Urothelium cell line (cell line): ENCODE data around the gene PPDPF.
"Not testable (repeated sequence)": the region's sequence is repeated elsewhere in the genome, so short reads cannot be mapped to it uniquely, and the experiment has no call there.

ENCODE experiments used
- DNase-seq: peaks from one replicate; pipeline ENCODE4 v3.0.0; 2011; ENCODE audit warnings: low spot score, mixed read lengths
- FAIRE-seq: peaks from 2 replicates; lab custom pipeline; 2011; peaks lifted over from hg19 to GRCh38; lab: Jason Lieb, UNC

PPDPF gene

GRCh38 chr20:63520504-63520933 lies at the start of gene PPDPF:
Gene PPDPF, plus strand, starts transcription at chr20:63520765. Its CDS starts 544 bp downstream, at chr20:63521309.
- DNase-seq (peak; percentile 98), FAIRE-seq (peak; percentile 94)

- DNase-seq (no peak), FAIRE-seq (no peak)
Observed at GRCh38 chr20:63471002-63471716, 49.4 kb upstream of the PPDPF start.

GRCh38 chr20:63471717-63471980 lies 48.9 kb upstream of the PPDPF start:
- FAIRE-seq = no peak

DNA sequence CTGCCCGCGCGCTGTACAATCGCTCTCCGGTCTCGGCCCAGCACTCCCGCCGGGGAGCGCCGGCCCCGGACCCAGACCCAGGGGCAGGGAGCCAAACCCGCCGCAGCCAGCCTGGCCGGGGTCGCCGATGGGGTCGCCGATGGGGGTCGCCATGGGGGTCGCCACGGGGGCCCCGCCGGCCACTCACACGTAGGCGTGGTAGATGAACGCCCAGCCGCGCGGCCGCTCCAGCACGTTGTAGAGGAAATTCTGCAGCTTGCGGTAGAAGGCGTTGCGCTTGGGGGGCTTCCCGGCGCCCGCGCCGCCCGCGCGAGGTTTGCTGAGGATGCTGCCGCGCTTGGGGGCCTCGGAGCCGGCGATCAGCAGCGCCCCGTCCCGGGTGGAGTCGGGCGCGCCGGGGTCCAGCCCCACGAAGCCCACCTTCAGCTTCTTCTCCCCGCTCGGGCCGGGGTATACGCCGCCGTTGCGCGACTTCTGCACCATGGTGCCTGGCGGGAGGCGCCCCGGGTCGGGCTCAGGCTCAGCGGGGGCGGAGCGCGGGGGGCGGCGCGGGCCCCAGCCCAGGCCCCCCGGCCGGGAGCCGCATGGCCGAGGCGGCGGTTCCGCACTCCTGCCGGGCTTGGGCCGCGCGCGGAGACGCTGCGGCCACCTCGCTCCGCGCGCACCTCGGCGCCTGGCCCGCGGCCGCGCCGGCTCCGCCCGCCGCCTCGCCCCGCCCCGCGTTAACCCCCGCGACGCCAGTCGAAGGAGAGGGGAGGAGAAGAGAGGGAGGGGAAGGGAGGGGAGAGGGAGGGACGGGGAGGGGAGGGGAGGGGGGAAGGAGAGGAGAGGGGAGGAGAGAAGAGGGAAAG lies 48.4 kb upstream of the PPDPF start, which contains the start of gene KCNQ2:
Gene KCNQ2 (minus strand): TSS at position 675 of the 851 bp plus-strand sequence. CDS start 192 bp downstream, at position 483.
- FAIRE-seq = peak; percentile 59
- DNase-seq = peak; percentile 67

More at GRCh38 chr20:63471717-63471980, 48.9 kb upstream of the PPDPF start:
- DNase-seq = no peak

DNA sequence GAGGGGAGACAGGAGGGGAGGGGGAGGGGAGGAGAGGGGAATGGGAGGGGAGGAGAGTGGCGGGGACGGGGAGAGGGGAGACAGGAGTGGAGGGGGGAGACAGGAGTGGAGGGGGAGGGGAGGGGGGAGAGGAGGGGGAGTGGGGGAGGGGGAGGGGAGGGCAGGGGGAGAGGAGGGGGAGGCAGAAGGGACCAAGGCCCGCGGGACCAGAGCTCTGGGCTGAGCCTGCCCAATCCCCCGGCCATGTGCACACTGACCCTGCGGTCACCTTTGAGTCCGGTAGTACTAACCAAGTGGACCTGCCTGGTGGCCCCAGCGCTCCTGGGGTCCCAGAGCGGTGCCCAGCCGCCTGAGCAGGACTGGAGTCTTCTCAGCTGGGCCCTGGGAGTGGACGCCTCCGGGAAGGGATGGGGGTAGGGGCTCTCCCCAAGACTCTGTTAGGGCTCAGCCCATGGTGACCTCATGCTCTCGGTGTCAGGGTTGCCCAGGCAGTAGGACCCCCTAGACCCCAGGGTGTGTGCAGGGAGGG lies 47.6 kb upstream of the PPDPF start:
- no peak for FAIRE-seq

DNA sequence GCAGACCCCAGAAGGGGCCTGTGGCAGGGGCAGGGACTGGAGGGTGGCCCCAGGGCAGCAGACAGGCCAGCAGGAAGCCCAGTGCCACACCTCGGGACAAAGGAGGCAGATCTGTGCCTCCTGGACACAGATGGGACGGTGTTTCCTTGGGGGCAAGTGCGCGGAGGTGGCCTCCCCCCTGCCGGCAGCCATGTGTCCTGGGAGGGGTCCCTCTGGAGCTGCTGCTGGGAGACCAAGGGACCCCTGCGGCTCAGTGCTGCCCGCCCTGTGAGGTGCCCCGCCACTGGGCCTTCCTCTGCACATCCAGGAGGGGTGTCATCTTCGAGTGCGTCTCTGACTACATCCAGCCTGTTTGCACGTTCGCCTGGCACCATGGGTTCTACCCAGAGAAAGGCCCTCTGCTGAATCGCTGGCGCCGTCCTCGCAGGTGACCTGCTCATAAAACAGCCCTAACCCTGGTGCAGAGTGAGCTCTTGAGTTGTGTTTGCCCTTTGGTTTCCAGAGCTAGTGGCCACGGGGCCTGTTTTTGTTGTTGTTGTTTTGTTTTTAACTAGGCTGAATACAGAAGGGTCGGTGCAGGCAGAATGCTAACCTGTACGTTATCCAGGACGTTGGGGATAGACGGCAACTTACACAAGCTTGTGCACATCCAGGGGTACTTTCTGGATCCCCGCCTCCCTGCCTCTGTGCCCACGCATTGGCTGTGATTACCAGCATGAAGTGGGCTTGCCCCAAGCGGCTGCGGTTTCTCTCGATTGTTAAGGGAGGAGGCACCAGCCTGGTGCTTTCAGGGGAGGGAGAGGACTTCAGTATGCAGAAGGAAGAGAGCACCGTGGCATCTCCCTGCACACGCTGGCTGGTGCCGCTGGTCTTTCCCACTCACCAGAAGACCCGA lies 46.8 kb upstream of the PPDPF start:
- no peak for DNase-seq
- FAIRE-seq = peak; percentile 62

More for the DNA sequence above, 47.6 kb upstream of the PPDPF start:
- DNase-seq = no peak

- DNase-seq (peak; percentile 89), FAIRE-seq (peak; percentile 83)
Observed at GRCh38 chr20:63475209-63475608, 45.4 kb upstream of the PPDPF start.

DNA sequence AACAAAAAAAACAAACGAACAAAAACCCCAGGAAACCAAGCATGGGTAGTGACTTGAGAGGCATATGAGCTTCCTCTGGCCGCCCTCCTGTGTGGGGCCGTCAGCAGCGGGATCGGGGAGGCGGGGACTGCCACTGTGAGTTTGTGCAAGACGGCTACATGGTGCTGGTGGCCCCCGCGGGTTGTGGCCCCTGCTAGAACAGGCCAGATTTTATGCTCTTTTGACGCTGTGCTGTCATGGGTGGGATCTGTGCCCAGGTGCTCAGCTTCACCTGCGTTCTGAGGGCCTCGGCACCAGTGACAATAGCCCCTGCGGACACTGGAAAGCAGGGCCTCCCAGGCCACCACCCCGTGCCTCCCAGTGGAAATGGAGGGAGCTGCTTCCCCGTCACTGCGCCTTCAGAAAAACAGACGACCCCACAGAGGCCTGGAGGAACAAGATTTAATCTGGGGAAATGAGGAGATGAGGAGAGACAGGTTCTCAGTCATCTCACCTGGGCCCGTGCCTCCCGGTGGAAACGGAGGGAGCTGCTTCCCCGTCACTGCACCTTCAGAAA lies 43.4 kb upstream of the PPDPF start:
- FAIRE-seq (no peak), DNase-seq (no peak)

- FAIRE-seq = peak; percentile 27
- DNase-seq = no peak
Observed at GRCh38 chr20:63477944-63478343, 42.6 kb upstream of the PPDPF start.

DNA sequence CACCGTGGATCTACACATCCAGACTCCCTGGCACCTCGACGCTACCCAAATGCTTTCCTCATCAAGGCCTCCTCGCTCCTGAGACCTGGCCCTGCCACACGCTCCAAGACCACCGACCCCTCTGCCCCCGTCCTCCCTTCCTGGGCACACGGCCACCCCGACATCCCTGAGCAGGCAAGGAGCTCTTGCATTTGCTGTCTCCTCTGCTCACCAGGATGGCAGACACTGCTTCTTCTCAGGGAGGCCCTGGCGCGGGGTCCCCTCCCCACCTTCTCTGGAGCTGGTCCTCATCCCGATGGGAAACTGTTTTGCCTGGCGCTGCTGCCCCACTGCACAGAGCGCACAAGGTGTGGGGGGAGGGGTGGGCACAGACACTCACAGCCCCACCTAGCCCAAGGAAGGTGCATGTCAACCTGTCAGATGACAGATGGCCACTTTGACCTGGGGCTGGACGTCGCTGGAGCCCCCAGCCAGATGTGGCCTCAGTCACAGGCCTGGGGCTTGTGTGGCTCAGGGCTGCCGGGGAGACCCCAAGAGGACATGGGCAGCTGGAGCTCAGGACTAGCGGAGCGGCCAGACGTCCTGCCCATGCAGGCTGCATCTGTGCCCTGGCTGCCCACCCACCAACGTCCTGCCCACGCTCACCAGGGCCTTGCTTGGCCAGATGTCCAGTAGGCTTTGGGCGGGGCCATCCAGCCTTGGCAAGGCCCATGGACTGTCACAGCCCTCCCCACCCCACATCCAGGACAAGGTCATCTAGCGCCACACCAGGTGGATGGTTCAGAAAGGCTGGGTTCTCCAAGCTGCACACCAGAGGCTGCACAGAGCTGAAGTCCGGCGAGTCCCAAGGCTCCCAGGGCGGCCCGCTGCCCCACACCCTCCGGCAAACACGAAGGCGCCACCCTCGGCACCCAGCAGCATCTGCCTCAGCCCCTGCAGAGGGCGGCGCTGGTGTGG lies 41.9 kb upstream of the PPDPF start:
- DNase-seq = no peak
- peak; percentile 62 for FAIRE-seq

GRCh38 chr20:63479695-63480419 lies 40.7 kb upstream of the PPDPF start:
- FAIRE-seq = peak; percentile 61
- not testable (repeated sequence) for DNase-seq

DNA sequence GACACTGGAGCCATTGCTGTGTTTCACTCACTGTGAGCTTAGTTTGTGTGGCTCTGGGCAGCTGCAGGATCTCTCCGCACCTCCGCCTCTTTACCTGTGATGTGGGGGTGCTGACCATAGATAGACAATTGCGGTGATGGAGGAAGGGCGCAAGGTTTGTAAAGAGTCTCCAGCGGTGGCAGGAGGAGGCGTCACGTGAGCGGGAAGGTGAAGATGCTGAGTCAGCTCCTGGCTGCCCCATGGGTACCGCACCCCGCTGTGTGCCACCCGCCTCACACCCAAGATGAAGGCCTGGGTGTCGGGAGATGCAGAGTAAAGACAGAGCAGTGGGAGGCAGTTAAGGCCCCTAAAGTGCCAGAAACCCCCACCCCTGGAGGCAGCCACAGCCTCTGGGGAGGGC lies 39.1 kb upstream of the PPDPF start:
- FAIRE-seq = no peak
- no peak for DNase-seq

DNA sequence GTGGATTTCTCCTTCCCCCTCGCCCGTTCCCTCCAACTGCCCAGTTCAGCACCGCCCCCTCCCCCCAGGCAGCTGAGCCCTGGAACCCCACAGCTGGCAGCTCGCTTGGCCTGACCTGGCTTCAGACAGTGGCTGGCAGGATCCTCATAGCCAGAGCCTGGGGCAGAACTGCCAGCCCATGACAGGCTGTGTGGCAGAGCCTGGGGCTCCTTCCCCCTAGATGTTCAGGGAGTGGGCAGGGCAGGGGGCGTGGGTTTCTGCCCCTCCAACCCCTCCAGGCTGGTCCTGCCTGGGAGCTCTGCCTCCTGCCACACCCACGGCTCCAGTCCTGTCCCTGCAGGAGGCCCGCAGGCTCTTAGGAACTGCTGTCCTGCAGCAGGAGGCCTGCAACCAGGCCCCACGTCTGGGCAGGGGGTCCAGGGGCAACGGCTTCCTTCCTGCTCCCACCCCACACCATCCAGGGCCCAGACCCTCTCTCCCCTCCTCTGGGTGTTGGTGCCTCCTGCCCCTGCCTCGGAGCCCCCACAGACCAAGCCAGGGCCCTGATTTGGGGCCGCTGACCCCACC lies 38.5 kb upstream of the PPDPF start:
- FAIRE-seq = no peak
- no peak for DNase-seq

DNA sequence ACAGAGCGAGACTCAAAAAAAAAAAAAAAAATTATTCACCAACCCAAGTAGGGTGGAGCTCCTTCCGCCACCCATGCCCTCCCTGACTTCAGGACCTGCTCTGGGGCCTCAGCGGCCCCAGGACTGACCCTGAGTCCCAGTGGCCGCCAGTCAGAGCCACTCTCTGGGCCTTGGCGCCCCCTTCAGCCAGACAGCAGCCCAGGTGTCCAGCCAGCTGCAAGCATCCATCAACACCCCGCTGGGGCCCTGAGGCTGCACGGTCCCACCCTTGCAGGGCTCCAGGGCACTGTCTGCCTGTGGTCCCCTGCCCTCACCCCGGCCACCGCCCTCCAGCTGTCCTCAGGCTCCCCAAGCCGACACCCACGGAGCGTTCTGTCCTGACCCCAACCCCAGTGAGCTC lies 36.7 kb upstream of the PPDPF start:
- no peak for FAIRE-seq
- no peak for DNase-seq

- FAIRE-seq = no peak
- no peak for DNase-seq
Observed at GRCh38 chr20:63484236-63484635, 36.3 kb upstream of the PPDPF start.

DNA sequence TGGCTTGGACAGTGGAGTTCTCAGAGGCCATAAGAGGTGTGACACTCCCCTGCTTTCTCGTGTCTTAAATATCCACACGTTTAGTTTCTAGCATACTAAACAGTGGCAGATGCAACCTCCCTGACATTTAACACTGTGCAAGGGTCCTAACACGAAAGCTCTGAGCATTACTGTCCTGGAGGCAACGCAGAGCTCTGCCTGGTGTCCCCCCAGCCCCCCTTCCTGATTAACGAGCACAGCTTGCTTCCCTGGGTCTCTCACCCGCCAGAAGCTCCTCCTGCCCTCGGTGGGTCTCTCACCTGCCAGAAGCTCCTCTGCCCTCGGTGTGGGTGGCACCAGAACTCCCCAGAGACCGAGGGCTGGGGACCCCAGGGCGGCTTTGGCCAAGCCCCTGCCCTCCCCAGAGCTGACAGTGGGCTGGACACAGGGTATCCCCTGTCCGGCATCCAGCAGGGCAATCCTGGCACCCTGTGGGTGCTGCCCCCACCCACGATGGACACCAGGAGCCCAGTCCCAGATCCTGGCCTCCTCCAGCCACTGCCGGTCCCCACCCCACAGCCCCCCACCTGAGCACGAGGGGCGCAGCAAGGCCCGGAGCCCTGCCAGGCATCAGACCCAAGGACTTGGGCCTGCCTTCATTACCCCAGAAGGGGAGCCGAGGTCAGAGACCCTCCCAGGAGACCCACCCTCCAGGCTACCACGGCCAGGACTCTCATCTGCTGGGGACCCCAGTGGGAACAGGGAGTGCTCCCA lies 35.7 kb upstream of the PPDPF start:
- no peak for DNase-seq
- no peak for FAIRE-seq

- FAIRE-seq = peak; percentile 48
- DNase-seq = no peak
Observed at GRCh38 chr20:63486300-63486855, 34.2 kb upstream of the PPDPF start.
